Colon (tissue), 2 donors: Measurements from ENCODE around the gene GNAL.
"Not testable (repeated sequence)": the region's sequence is repeated elsewhere in the genome, so short reads cannot be mapped to it uniquely, and the experiment has no call there.

Source experiments
- FAIRE-seq: peaks from 2 replicates; lab custom pipeline; 2012; peaks lifted over from hg19 to GRCh38; lab: Jason Lieb, UNC
- donor health status: control.
- donor health status: control.

The GNAL gene

GRCh38 chr18:11880586-11881304 lies 191.7 kb downstream of the GNAL start:
- no peak for FAIRE-seq

GRCh38 chr18:11882636-11883035 lies 193.6 kb downstream of the GNAL start:
- FAIRE-seq, result no peak

GRCh38 chr18:11883153-11883552 lies 194.1 kb downstream of the GNAL start:
- no peak for FAIRE-seq

GRCh38 chr18:11884396-11885030 lies 195.4 kb downstream of the GNAL start:
- no peak for FAIRE-seq

- FAIRE-seq, result no peak
Measured at GRCh38 chr18:11885278-11885947, 196.3 kb downstream of the GNAL start.

- no peak for FAIRE-seq
Measured at GRCh38 chr18:11886577-11887110, 197.6 kb downstream of the GNAL start.

- no peak for FAIRE-seq
Measured at GRCh38 chr18:11887328-11888128, 198.5 kb downstream of the GNAL start.

- no peak for FAIRE-seq
Measured at GRCh38 chr18:11888726-11889125, 199.7 kb downstream of the GNAL start.

GRCh38 chr18:11889284-11889683 lies 200.2 kb downstream of the GNAL start:
- FAIRE-seq, result no peak

- no peak for FAIRE-seq
Measured at GRCh38 chr18:11891737-11892136, 202.7 kb downstream of the GNAL start.

GRCh38 chr18:11892438-11892837 lies 203.4 kb downstream of the GNAL start:
- not testable (repeated sequence) for FAIRE-seq

- FAIRE-seq, result no peak
Measured at GRCh38 chr18:11897781-11898180, 208.7 kb downstream of the GNAL start.

GRCh38 chr18:11899063-11899462 lies 210.0 kb downstream of the GNAL start:
- FAIRE-seq, result no peak

GRCh38 chr18:11901826-11902438 lies 212.9 kb downstream of the GNAL start:
- FAIRE-seq, result no peak

- FAIRE-seq, result no peak
Measured at GRCh38 chr18:11902522-11903292, 213.6 kb downstream of the GNAL start.

GRCh38 chr18:11905613-11906012 lies 216.5 kb downstream of the GNAL start:
- FAIRE-seq, result no peak

- FAIRE-seq, result no peak
Measured at GRCh38 chr18:11906176-11906575, 217.1 kb downstream of the GNAL start.

GRCh38 chr18:11906926-11907874 lies 218.1 kb downstream of the GNAL start:
- FAIRE-seq, result no peak

GRCh38 chr18:11908182-11909060 lies 219.4 kb downstream of the GNAL start, which contains the start of gene MPPE1:
TSS of gene MPPE1 (minus strand) at chr18:11908317. CDS start at chr18:11897264, 11,053 bp downstream.
- FAIRE-seq, result no peak
